GM06990 (cell line): ENCODE data around the gene DGKB.

Source experiments
- DNase-seq: peaks from one replicate; pipeline ENCODE4 v3.0.0-alpha.2; 2011; ENCODE audit not compliant: insufficient read length; ENCODE audit errors: extremely low read depth
- H3K27me3 ChIP-seq: replicated peaks from 2 replicates; pipeline ENCODE4 v1.6.0; 2011; ENCODE audit warnings: low read length; ENCODE audit not compliant: control insufficient read depth, insufficient read depth
- H3K36me3 ChIP-seq: 2 replicates; pipeline ENCODE4 v1.5.1; 2011; ENCODE audit warnings: low read length; ENCODE audit not compliant: control insufficient read depth, insufficient read depth
- H3K4me3 ChIP-seq: replicated peaks from 2 replicates; pipeline ENCODE4 v1.5.1; 2011; ENCODE audit warnings: low read depth, mild to moderate bottlenecking, control low read depth, low read length
- TF ChIP-seq, protein P1 (sequence below): IDR thresholded peaks from 2 replicates; pipeline ENCODE4 v1.5.1; 2011; ENCODE audit warnings: low read length, control low read depth, mild to moderate bottlenecking, inconsistent platforms; ENCODE audit not compliant: insufficient read depth, poor library complexity, severe bottlenecking

Gene DGKB

GRCh38 chr7:14583518-14583917 is 319.0 kb downstream of the DGKB start:
- Histone ChIP-seq H3K36me3 (no peaks in the 10 kb centered on the region), H3K27me3 (no peaks in the 10 kb centered on the region), H3K4me3 (no peak overlapping the region)
- DNase-seq = no peak
- TF ChIP-seq, protein P1, sequence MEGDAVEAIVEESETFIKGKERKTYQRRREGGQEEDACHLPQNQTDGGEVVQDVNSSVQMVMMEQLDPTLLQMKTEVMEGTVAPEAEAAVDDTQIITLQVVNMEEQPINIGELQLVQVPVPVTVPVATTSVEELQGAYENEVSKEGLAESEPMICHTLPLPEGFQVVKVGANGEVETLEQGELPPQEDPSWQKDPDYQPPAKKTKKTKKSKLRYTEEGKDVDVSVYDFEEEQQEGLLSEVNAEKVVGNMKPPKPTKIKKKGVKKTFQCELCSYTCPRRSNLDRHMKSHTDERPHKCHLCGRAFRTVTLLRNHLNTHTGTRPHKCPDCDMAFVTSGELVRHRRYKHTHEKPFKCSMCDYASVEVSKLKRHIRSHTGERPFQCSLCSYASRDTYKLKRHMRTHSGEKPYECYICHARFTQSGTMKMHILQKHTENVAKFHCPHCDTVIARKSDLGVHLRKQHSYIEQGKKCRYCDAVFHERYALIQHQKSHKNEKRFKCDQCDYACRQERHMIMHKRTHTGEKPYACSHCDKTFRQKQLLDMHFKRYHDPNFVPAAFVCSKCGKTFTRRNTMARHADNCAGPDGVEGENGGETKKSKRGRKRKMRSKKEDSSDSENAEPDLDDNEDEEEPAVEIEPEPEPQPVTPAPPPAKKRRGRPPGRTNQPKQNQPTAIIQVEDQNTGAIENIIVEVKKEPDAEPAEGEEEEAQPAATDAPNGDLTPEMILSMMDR = no peak

- Histone ChIP-seq H3K36me3 (no peaks in the 10 kb centered on the region), H3K27me3 (no peaks in the 10 kb centered on the region), H3K4me3 (no peak overlapping the region)
- TF ChIP-seq, protein P1 = no peak
- no peak for DNase-seq
Observed at GRCh38 chr7:14582010-14582409, 320.5 kb downstream of the DGKB start.

GRCh38 chr7:14579971-14580370 is 322.6 kb downstream of the DGKB start:
- DNase-seq = no peak
- Histone ChIP-seq H3K36me3 (no peaks in the 10 kb centered on the region), H3K4me3 (no peak overlapping the region), H3K27me3 (no peaks in the 10 kb centered on the region)
- TF ChIP-seq, protein P1 = no peak

- Histone ChIP-seq H3K36me3 (no peaks in the 10 kb centered on the region), H3K27me3 (no peaks in the 10 kb centered on the region), H3K4me3 (no peak overlapping the region)
- TF ChIP-seq, protein P1 = no peak
- no peak for DNase-seq
Observed at GRCh38 chr7:14576578-14576977, 326.0 kb downstream of the DGKB start.

- Histone ChIP-seq H3K27me3 (no peaks in the 10 kb centered on the region), H3K4me3 (no peak overlapping the region), H3K36me3 (no peaks in the 10 kb centered on the region)
- TF ChIP-seq, protein P1 = no peak
- DNase-seq = no peak
Observed at GRCh38 chr7:14570750-14571607, 331.6 kb downstream of the DGKB start.
